ENCODE results near the gene VTA1. TPM values are rescaled to one million over a fixed set of nuclear protein-coding genes. Genes with fewer than 3 reads are reported as not detected.
"Not testable (repeated sequence)": the region's sequence is repeated elsewhere in the genome, so short reads cannot be mapped to it uniquely, and the experiment has no call there.

The VTA1 gene
- total RNA-seq, 1 donor from 2014 or later, result 54.4 TPM

DNA sequence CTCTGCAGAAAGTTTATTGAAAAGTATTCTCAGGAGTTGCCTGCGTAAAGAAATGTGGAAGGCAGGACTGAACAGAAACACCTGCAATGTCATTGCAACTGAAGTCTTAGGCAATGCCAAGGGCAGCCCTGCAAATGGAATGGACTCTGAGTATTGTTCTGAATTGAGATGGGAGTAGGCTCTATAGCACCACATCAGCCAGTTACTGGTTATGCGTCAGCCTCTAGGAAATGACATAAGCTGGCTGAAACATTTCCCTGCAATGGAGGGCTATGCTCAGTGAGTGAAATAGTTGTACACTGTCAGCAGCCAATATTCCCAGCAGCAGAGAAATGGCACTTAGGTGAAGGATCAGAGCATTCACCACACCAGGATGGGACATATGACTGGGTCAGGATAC, 28.1 kb upstream of the VTA1 start:
- Histone ChIP-seq H3K36me3 (ENCODE audit: control insufficient read depth, insufficient read depth, low read length) (no peaks in the 10 kb centered on the region), H3K4me3 (ENCODE audit: low read depth, low read length) (no peak overlapping the region), H3K27me3 (ENCODE audit: control insufficient read depth, insufficient read depth, low read length) (no peaks in the 10 kb centered on the region)
- DNase-seq (ENCODE audit: low read depth), result no peak
- no peak for TF ChIP-seq CTCF (IDR thresholded peaks at IDR 0.05; ENCODE audit: insufficient read depth, low read length, poor library complexity, severe bottlenecking)

GRCh38 chr6:142121342-142121741, 25.7 kb upstream of the VTA1 start:
- H3K4me3 ChIP-seq (ENCODE audit: low read depth, low read length), result no peak overlapping the region
- no peak for DNase-seq (ENCODE audit: low read depth)
- no peak for TF ChIP-seq CTCF (IDR thresholded peaks at IDR 0.05; ENCODE audit: insufficient read depth, low read length, poor library complexity, severe bottlenecking)
- no peaks in the 10 kb centered on the region for H3K36me3 ChIP-seq (ENCODE audit: control insufficient read depth, insufficient read depth, low read length)
- H3K27me3 ChIP-seq (ENCODE audit: control insufficient read depth, insufficient read depth, low read length), result no peaks in the 10 kb centered on the region

- H3K27me3 ChIP-seq (ENCODE audit: control insufficient read depth, insufficient read depth, low read length), result no peaks in the 10 kb centered on the region
- no peak overlapping the region for H3K4me3 ChIP-seq (ENCODE audit: low read depth, low read length)
- TF ChIP-seq CTCF (IDR thresholded peaks at IDR 0.05; ENCODE audit: insufficient read depth, low read length, poor library complexity, severe bottlenecking), result no peak
- H3K36me3 ChIP-seq (ENCODE audit: control insufficient read depth, insufficient read depth, low read length), result no peaks in the 10 kb centered on the region
- DNase-seq (ENCODE audit: low read depth), result no peak
Observed at GRCh38 chr6:142130814-142131213, 16.2 kb upstream of the VTA1 start.

DNA sequence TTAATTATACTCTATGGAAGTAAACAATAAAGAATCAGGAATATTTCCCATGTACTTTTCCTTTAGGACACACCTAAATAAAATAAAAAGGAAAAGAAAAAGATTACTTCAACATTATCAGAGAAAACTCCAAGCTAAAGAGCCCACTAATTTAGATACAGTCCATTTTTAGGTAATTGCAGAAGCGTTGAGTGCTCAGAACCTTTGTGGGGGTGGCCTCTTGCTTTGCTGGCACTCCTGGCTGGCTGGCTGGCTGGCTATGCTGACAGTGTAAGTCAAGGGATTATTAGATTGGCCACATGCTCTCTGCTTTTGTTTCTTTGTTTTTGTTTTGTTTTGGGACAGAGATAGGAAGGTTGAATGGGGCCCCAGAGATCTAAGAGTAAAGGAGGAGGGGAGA, 14.4 kb upstream of the VTA1 start, which contains the start of gene GJE1:
TSS of gene GJE1 (plus strand) at position 301 of the 400 bp plus-strand sequence. CDS start 234 bp downstream, outside the sequence.
- no peak for TF ChIP-seq CTCF (IDR thresholded peaks at IDR 0.05; ENCODE audit: insufficient read depth, low read length, poor library complexity, severe bottlenecking)
- Histone ChIP-seq H3K36me3 (ENCODE audit: control insufficient read depth, insufficient read depth, low read length) (no peaks in the 10 kb centered on the region), H3K27me3 (ENCODE audit: control insufficient read depth, insufficient read depth, low read length) (no peaks in the 10 kb centered on the region), H3K4me3 (ENCODE audit: low read depth, low read length) (no peak within 1 kb of the TSS)
- DNase-seq (ENCODE audit: low read depth), result no peak

DNA sequence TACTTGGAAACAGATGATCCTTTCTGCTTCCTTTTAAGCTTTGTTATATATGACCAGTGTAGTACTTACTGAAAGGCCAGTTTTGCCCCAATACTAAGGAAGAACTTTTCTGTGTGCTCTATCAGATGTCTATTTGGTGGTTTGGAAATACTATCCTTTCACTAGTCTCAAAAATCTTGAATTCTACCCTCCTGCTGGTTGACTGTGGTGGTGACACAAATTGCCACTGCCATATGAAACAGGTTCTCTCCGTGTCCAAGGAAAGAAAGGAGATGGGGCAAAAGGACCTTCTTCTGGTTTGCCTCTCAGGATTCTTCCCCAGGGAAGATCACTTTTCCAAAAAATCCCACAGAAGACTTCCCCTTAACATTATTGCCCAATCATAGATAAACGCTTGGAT, 8.2 kb upstream of the VTA1 start:
- TF ChIP-seq CTCF (IDR thresholded peaks at IDR 0.05; ENCODE audit: insufficient read depth, low read length, poor library complexity, severe bottlenecking), result no peak
- no peaks in the 10 kb centered on the region for H3K27me3 ChIP-seq (ENCODE audit: control insufficient read depth, insufficient read depth, low read length)
- H3K4me3 ChIP-seq (ENCODE audit: low read depth, low read length), result no peak overlapping the region
- DNase-seq (ENCODE audit: low read depth), result no peak
- H3K36me3 ChIP-seq (ENCODE audit: control insufficient read depth, insufficient read depth, low read length), result no peaks in the 10 kb centered on the region

DNA sequence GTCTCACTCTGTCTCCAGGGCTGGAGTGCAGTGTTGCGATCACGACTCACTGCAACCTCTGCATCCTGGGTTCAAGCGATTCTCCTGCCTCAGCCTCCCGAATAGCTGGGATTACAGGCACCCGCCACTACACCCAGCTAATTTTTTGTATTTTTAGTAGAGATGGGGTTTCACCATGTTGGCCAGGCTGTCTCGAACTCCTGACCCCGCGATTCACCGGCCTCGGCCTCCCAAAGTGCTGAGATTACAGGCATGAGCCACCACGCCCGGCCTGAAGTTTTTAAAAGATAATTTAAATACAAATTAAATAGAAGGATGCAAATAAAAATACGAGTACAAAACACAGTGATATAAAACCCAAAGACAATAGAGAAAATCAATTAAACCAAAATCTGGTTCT, 5.5 kb upstream of the VTA1 start:
- not testable (repeated sequence) for H3K36me3 ChIP-seq (ENCODE audit: control insufficient read depth, insufficient read depth, low read length); DNase-seq (ENCODE audit: low read depth); H3K27me3 ChIP-seq (ENCODE audit: control insufficient read depth, insufficient read depth, low read length); H3K4me3 ChIP-seq (ENCODE audit: low read depth, low read length)

All from kidney epithelial cell (primary cell).